ENCODE measurements around the gene LMO7.
"Not testable (repeated sequence)": the region's sequence is repeated elsewhere in the genome, so short reads cannot be mapped to it uniquely, and the experiment has no call there.

Gene LMO7

GRCh38 chr13:75738841-75739240 lies 102.7 kb downstream of the LMO7 start:
- Histone ChIP-seq H2AFZ (ENCODE audit: low read depth, low read length) (no peak overlapping the region), H3K23ac (ENCODE audit: low read length in 2 of 2) (no peak overlapping the region), H2BK12ac (ENCODE audit: low read length in 2 of 2) (no peak overlapping the region), H3K4me1 (ENCODE audit: control insufficient read depth, insufficient read depth, low read depth, low read length) (no peaks in the 10 kb centered on the region), H3K18ac (ENCODE audit: low read depth in 1 of 2, low read length in 2 of 2) (no peak overlapping the region), H3K27ac (ENCODE audit: low read length, poor library complexity, severe bottlenecking) (no peak overlapping the region), H2AK5ac (ENCODE audit: low read length, severe bottlenecking) (no peak overlapping the region), H4K91ac (ENCODE audit: low read length) (no peak overlapping the region), H3K9ac (ENCODE audit: low read length) (no peak overlapping the region), H4K8ac (ENCODE audit: low read length) (no peak overlapping the region), H3K4me3 (ENCODE audit: insufficient read depth in 1 of 2, low read depth in 1 of 2, low read length in 2 of 2) (no peak overlapping the region), H3K14ac (ENCODE audit: low read length in 2 of 2) (no peak overlapping the region), H3K27me3 (ENCODE audit: control insufficient read depth in 1 of 2, insufficient read depth in 1 of 2, low read length in 2 of 2) (no peaks in the 10 kb centered on the region), H2BK120ac (ENCODE audit: low read depth, low read length) (no peak overlapping the region), H3K4me2 (ENCODE audit: low read length, poor library complexity, severe bottlenecking) (no peak overlapping the region), H2BK5ac (ENCODE audit: low read depth, low read length, poor library complexity, severe bottlenecking) (no peak overlapping the region), H3K4ac (ENCODE audit: low read depth in 1 of 2, low read length in 2 of 2) (no peak overlapping the region), H3K36me3 (ENCODE audit: control insufficient read depth in 1 of 2, insufficient read depth in 2 of 2, low read depth in 1 of 2, low read length in 2 of 2) (peaks cover under 1 to 14% of the 10 kb centered on the region in 2 experiments), H3K79me1 (replicated peaks; ENCODE audit: low read length, poor library complexity, severe bottlenecking) (peaks cover 22% of the 10 kb centered on the region), H3K9me3 (ENCODE audit: control insufficient read depth, low read length) (no peaks in the 10 kb centered on the region), H2BK15ac (ENCODE audit: low read depth, poor library complexity, severe bottlenecking) (no peak overlapping the region)
- no peak for DNase-seq
- no CpG with 5 or more reads among the region's 1 CpG for WGBS

DNA sequence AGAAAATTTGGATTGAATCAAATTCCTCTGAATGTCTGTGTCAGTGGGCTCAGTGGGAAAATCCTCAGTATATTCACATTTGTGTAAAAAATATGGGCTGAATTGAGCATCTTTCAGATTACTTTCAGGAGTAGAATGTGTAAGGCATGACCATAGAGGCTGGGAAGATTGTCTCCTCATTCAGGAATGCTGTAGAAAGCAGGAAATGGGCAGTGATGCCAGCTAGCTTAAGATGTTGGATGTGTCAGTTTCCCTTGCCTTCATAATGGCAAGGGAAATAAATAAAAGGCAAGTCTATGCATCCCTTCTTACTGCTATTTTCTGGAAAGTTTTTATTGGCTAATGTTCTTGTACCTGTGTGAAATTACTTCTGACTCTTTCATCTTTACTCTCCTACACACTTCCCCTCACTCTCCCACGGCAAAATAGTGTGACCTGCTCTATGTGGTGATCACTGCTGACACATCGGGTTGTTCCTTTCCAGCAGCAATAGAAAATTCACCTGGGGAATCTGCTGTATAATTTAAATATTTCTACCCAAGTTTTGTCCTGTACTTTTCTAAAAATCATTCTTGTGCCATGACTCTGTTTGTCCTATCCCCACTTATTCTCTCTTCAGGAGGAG lies 103.2 kb downstream of the LMO7 start:
- Histone ChIP-seq H2BK12ac (ENCODE audit: low read length in 2 of 2) (no peak overlapping the region), H3K79me1 (replicated peaks; ENCODE audit: low read length, poor library complexity, severe bottlenecking) (peaks cover 20% of the 10 kb centered on the region), H3K9ac (ENCODE audit: low read length) (no peak overlapping the region), H2AK5ac (ENCODE audit: low read length, severe bottlenecking) (no peak overlapping the region), H3K4me2 (ENCODE audit: low read length, poor library complexity, severe bottlenecking) (no peak overlapping the region), H2BK15ac (ENCODE audit: low read depth, poor library complexity, severe bottlenecking) (no peak overlapping the region), H3K9me3 (ENCODE audit: control insufficient read depth, low read length) (no peaks in the 10 kb centered on the region), H4K8ac (ENCODE audit: low read length) (no peak overlapping the region), H3K27ac (ENCODE audit: low read length, poor library complexity, severe bottlenecking) (no peak overlapping the region), H2BK5ac (ENCODE audit: low read depth, low read length, poor library complexity, severe bottlenecking) (no peak overlapping the region), H3K36me3 (ENCODE audit: control insufficient read depth in 1 of 2, insufficient read depth in 2 of 2, low read depth in 1 of 2, low read length in 2 of 2) (peaks cover 0 to 13% of the 10 kb centered on the region in 2 experiments), H3K18ac (ENCODE audit: low read depth in 1 of 2, low read length in 2 of 2) (no peak overlapping the region), H3K27me3 (ENCODE audit: control insufficient read depth in 1 of 2, insufficient read depth in 1 of 2, low read length in 2 of 2) (no peaks in the 10 kb centered on the region), H3K4ac (ENCODE audit: low read depth in 1 of 2, low read length in 2 of 2) (no peak overlapping the region), H2AFZ (ENCODE audit: low read depth, low read length) (no peak overlapping the region), H3K4me3 (ENCODE audit: insufficient read depth in 1 of 2, low read depth in 1 of 2, low read length in 2 of 2) (no peak overlapping the region), H2BK120ac (ENCODE audit: low read depth, low read length) (no peak overlapping the region), H4K91ac (ENCODE audit: low read length) (no peak overlapping the region), H3K14ac (ENCODE audit: low read length in 2 of 2) (no peak overlapping the region), H3K4me1 (ENCODE audit: control insufficient read depth, insufficient read depth, low read depth, low read length) (no peaks in the 10 kb centered on the region), H3K23ac (ENCODE audit: low read length in 2 of 2) (no peak overlapping the region)
- DNase-seq, result no peak
- WGBS, result 96% methylated on average over 2 of the region's 2 CpGs

- H2BK12ac ChIP-seq (ENCODE audit: low read length in 2 of 2), result no peak overlapping the region
- H2BK120ac ChIP-seq (ENCODE audit: low read depth, low read length), result no peak overlapping the region
- H2BK5ac ChIP-seq (ENCODE audit: low read depth, low read length, poor library complexity, severe bottlenecking), result no peak overlapping the region
- H3K9me3 ChIP-seq (ENCODE audit: control insufficient read depth, low read length), result no peaks in the 10 kb centered on the region
- no peaks in the 10 kb centered on the region for H3K27me3 ChIP-seq (ENCODE audit: control insufficient read depth in 1 of 2, insufficient read depth in 1 of 2, low read length in 2 of 2)
- no peak overlapping the region for H3K4ac ChIP-seq (ENCODE audit: low read depth in 1 of 2, low read length in 2 of 2)
- H3K27ac ChIP-seq (ENCODE audit: low read length, poor library complexity, severe bottlenecking), result no peak overlapping the region
- no peak overlapping the region for H3K18ac ChIP-seq (ENCODE audit: low read depth in 1 of 2, low read length in 2 of 2)
- peaks cover 20% of the 10 kb centered on the region for H3K79me1 ChIP-seq (replicated peaks; ENCODE audit: low read length, poor library complexity, severe bottlenecking)
- 92% methylated on average over 4 of the region's 4 CpGs for WGBS
- H3K9ac ChIP-seq (ENCODE audit: low read length), result no peak overlapping the region
- peaks cover 0 to 13% of the 10 kb centered on the region in 2 experiments for H3K36me3 ChIP-seq (ENCODE audit: control insufficient read depth in 1 of 2, insufficient read depth in 2 of 2, low read depth in 1 of 2, low read length in 2 of 2)
- H2BK15ac ChIP-seq (ENCODE audit: low read depth, poor library complexity, severe bottlenecking), result no peak overlapping the region
- H4K91ac ChIP-seq (ENCODE audit: low read length), result no peak overlapping the region
- no peak overlapping the region for H3K14ac ChIP-seq (ENCODE audit: low read length in 2 of 2)
- no peak for DNase-seq
- H3K23ac ChIP-seq (ENCODE audit: low read length in 2 of 2), result no peak overlapping the region
- H4K8ac ChIP-seq (ENCODE audit: low read length), result no peak overlapping the region
- H2AK5ac ChIP-seq (ENCODE audit: low read length, severe bottlenecking), result no peak overlapping the region
- no peak overlapping the region for H3K4me2 ChIP-seq (ENCODE audit: low read length, poor library complexity, severe bottlenecking)
- H3K4me1 ChIP-seq (ENCODE audit: control insufficient read depth, insufficient read depth, low read depth, low read length), result no peaks in the 10 kb centered on the region
- H3K4me3 ChIP-seq (ENCODE audit: insufficient read depth in 1 of 2, low read depth in 1 of 2, low read length in 2 of 2), result no peak overlapping the region
- no peak overlapping the region for H2AFZ ChIP-seq (ENCODE audit: low read depth, low read length)
These were observed 103.9 kb downstream of the LMO7 start for GRCh38 chr13:75740031-75740430.

- not testable (repeated sequence) for H3K18ac ChIP-seq (ENCODE audit: low read depth in 1 of 2, low read length in 2 of 2); H3K27ac ChIP-seq (ENCODE audit: low read length, poor library complexity, severe bottlenecking); H3K4me1 ChIP-seq (ENCODE audit: control insufficient read depth, insufficient read depth, low read depth, low read length); H3K4me2 ChIP-seq (ENCODE audit: low read length, poor library complexity, severe bottlenecking); H3K23ac ChIP-seq (ENCODE audit: low read length in 2 of 2); H3K9ac ChIP-seq (ENCODE audit: low read length); H4K8ac ChIP-seq (ENCODE audit: low read length); H4K91ac ChIP-seq (ENCODE audit: low read length); H2AK5ac ChIP-seq (ENCODE audit: low read length, severe bottlenecking); H2BK15ac ChIP-seq (ENCODE audit: low read depth, poor library complexity, severe bottlenecking); H3K4ac ChIP-seq (ENCODE audit: low read depth in 1 of 2, low read length in 2 of 2); H2BK12ac ChIP-seq (ENCODE audit: low read length in 2 of 2); H3K27me3 ChIP-seq (ENCODE audit: control insufficient read depth in 1 of 2, insufficient read depth in 1 of 2, low read length in 2 of 2); H2BK5ac ChIP-seq (ENCODE audit: low read depth, low read length, poor library complexity, severe bottlenecking); H3K14ac ChIP-seq (ENCODE audit: low read length in 2 of 2); DNase-seq; H3K4me3 ChIP-seq (ENCODE audit: insufficient read depth in 1 of 2, low read depth in 1 of 2, low read length in 2 of 2); H2BK120ac ChIP-seq (ENCODE audit: low read depth, low read length); H2AFZ ChIP-seq (ENCODE audit: low read depth, low read length); H3K9me3 ChIP-seq (ENCODE audit: control insufficient read depth, low read length)
- H3K79me1 ChIP-seq (replicated peaks; ENCODE audit: low read length, poor library complexity, severe bottlenecking), result peaks cover 20% of the 10 kb centered on the region
- peaks cover 0 to 13% of the 10 kb centered on the region in 2 experiments for H3K36me3 ChIP-seq (ENCODE audit: control insufficient read depth in 1 of 2, insufficient read depth in 2 of 2, low read depth in 1 of 2, low read length in 2 of 2)
- WGBS, result no CpG with 5 or more reads among the region's 1 CpG
These were observed 106.9 kb downstream of the LMO7 start for GRCh38 chr13:75743072-75743471.
